ENCODE results near the gene VOPP1. TPM values are rescaled to one million over a fixed set of nuclear protein-coding genes. Genes with fewer than 3 reads are reported as not detected.

The VOPP1 gene
- total and polyA plus RNA-seq, 12 donors, result 9.3 to 42.9 (median 22.8) TPM

DNA sequence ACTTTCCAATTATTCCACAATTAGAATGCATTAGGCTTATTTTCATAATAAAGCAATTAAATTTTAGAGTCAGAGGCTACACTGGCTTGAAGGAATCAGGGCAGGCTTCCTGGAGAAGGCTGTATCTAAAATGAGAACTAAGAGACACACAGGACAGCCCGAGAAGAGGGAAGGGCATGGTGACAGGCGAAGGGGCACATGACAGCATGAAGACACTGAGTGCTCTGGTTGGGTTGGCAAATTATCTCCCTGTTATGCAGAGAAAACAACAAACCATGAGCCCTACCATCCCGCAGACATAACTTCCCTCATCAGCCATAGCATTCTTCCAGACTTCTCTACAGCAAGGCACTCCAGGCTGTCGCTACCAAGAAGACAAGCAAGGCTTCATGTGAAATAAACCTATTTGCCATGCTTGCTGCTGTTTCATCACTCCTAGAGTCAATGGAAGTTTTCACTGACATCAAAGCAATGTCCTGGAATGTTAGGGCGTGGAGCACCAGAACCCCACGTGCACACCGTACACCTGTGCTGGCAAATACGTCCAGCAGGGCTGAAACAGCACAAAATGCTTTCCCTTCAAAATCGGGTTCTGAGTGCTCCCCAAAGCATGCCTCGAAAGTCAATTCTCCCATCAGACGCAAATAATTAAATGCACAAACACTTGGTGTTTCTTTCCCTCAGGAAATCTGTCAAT is 21.3 kb downstream of the VOPP1 start:
- H3K27ac ChIP-seq, result no peak overlapping the region
- no peak for DNase-seq
- intact Hi-C loops (cut with DNase I), result loop anchor here in 1 of 10 donors (10.0 kb wide), 1 partner anchor 186 kb away; the partner anchor contains the start of gene LANCL2
- TF ChIP-seq CTCF (IDR thresholded peaks at IDR 0.05), result no peak
- WGBS, 2 donors, result 94% methylated on average over 11 of the region's 11 CpGs
- no peak overlapping the region for H3K4me3 ChIP-seq
- no peaks in the 10 kb centered on the region for H3K9me3 ChIP-seq
- peaks cover 3 to 81% (median 38%) of the 10 kb centered on the region in 9 donors for H3K4me1 ChIP-seq
- ATAC-seq, result no peak
- peaks cover 0 to 14% (median 0%) of the 10 kb centered on the region in 9 donors for H3K36me3 ChIP-seq
- H3K27me3 ChIP-seq, result no peaks in the 10 kb centered on the region

- peak in 7 of 9 donors; percentile 38 to 66 (median 50) for TF ChIP-seq CTCF (IDR thresholded peaks at IDR 0.05)
- ATAC-seq (peak in 2 of 8 donors; percentile 4 to 10), DNase-seq (no peak)
- no peaks in the 10 kb centered on the region for H3K27me3 ChIP-seq
- peaks cover 3 to 89% (median 41%) of the 10 kb centered on the region in 9 donors for H3K4me1 ChIP-seq
- intact Hi-C loops (cut with DNase I), result loop anchor here in 1 of 10 donors (10.0 kb wide), 1 partner anchor 185 kb away; the partner anchor contains the start of gene LANCL2
- H3K4me3 ChIP-seq, result no peak overlapping the region
- no peak overlapping the region for H3K27ac ChIP-seq
- WGBS, 2 donors, result 76 to 80% methylated on average over 15 of the region's 15 CpGs
- H3K36me3 ChIP-seq, result peaks cover 0 to 5% (median 0%) of the 10 kb centered on the region in 9 donors
- H3K9me3 ChIP-seq, result no peaks in the 10 kb centered on the region
Observed at GRCh38 chr7:55550010-55550663, 22.2 kb downstream of the VOPP1 start.

- H3K4me3 ChIP-seq, result no peak overlapping the region
- H3K9me3 ChIP-seq, result no peaks in the 10 kb centered on the region
- WGBS, 2 donors, result 79 to 83% methylated on average over 7 of the region's 7 CpGs
- H3K4me1 ChIP-seq, result peaks cover 3 to 89% (median 41%) of the 10 kb centered on the region in 9 donors
- no peaks in the 10 kb centered on the region for H3K27me3 ChIP-seq
- intact Hi-C loops (cut with DNase I), result no loop called here
- no peak overlapping the region for H3K27ac ChIP-seq
- TF ChIP-seq CTCF (IDR thresholded peaks at IDR 0.05), result no peak
- ATAC-seq, result no peak
- no peak for DNase-seq
- no peaks in the 10 kb centered on the region for H3K36me3 ChIP-seq
Observed at GRCh38 chr7:55549457-55549856, 22.8 kb downstream of the VOPP1 start.

GRCh38 chr7:55548295-55548731 is 24.0 kb downstream of the VOPP1 start:
- ATAC-seq (no peak), DNase-seq (no peak)
- no peak for TF ChIP-seq CTCF (IDR thresholded peaks at IDR 0.05)
- no peaks in the 10 kb centered on the region for H3K36me3 ChIP-seq
- WGBS, 2 donors, result 67 to 81% methylated on average over 7 of the region's 7 CpGs
- H3K4me1 ChIP-seq, result peaks cover 3 to 79% (median 33%) of the 10 kb centered on the region in 9 donors
- no peaks in the 10 kb centered on the region for H3K9me3 ChIP-seq
- H3K27ac ChIP-seq, result no peak overlapping the region
- H3K4me3 ChIP-seq, result no peak overlapping the region
- H3K27me3 ChIP-seq, result no peaks in the 10 kb centered on the region
- intact Hi-C loops (cut with DNase I), result no loop called here
